ENCODE results near the gene ACTR3C. TPM values are rescaled to one million over a fixed set of nuclear protein-coding genes. Genes with fewer than 3 reads are reported as not detected.
"Not testable (repeated sequence)": the region's sequence is repeated elsewhere in the genome, so short reads cannot be mapped to it uniquely, and the experiment has no call there.

Gene ACTR3C
- total RNA-seq, 2 donors from 2014 or later = 0.92 TPM; not detected in 1

GRCh38 chr7:150278383-150278782, 45.0 kb downstream of the ACTR3C start:
- H3K9ac ChIP-seq (ENCODE audit: extremely low read depth, low read length, poor library complexity, severe bottlenecking); H3K27ac Mint-ChIP-seq; H3K36me3 ChIP-seq (ENCODE audit: control insufficient read depth, insufficient read depth, low read length); H3K4me1 Mint-ChIP-seq; H3K9me3 Mint-ChIP-seq; H3K4me3 ChIP-seq (ENCODE audit: low read length); H3K27ac ChIP-seq (ENCODE audit: low read depth, low read length); H3K9me3 ChIP-seq (ENCODE audit: control insufficient read depth, low read length); H3K27me3 ChIP-seq (ENCODE audit: control insufficient read depth, insufficient read depth, low read length, poor library complexity, severe bottlenecking); H3K4me3 Mint-ChIP-seq; H3K4me1 ChIP-seq (ENCODE audit: control insufficient read depth, insufficient read depth, low read length); H3K36me3 Mint-ChIP-seq (ENCODE audit: low read depth): not testable (repeated sequence)
- H3K27me3 Mint-ChIP-seq (ENCODE audit: insufficient read depth) = peaks cover 16% of the 10 kb centered on the region
- 86 to 100% methylated on average over 2 to 11 of the region's 11 CpGs for WGBS, 2 experiments (ENCODE audit: insufficient coverage in 1 of 2, insufficient read length in 1 of 2)
- peak; percentile 31 for DNase-seq

DNA sequence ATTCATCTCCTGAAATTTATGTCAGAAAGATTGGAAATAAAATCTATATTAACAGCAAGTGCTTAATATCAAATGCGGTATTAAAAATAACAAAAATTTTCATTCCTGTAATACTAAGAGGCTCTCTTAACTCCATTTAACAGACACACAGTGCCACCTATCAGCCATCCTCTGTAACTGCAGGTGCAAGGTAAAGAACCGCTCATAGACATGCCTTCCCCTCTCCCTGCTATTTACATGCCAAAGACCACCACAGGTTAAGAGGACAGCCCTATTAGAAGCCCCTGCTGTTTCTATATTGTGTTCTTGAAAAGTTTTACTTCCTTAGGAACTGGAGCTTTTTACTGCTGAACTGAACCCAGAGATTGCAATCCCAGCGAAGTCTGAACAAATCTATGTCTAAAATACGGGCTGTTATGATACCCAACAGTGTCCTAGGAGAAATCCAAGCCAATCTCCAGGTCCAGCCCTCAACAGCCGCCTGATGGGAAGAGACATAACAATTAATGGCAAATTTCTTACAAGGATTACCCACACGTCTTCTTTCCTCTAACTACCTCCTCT, 47.1 kb downstream of the ACTR3C start:
- not testable (repeated sequence) for H3K4me1 ChIP-seq (ENCODE audit: control insufficient read depth, insufficient read depth, low read length); H3K4me1 Mint-ChIP-seq; H3K4me3 ChIP-seq (ENCODE audit: low read length); H3K9me3 Mint-ChIP-seq; H3K9ac ChIP-seq (ENCODE audit: extremely low read depth, low read length, poor library complexity, severe bottlenecking); H3K4me3 Mint-ChIP-seq; H3K27me3 ChIP-seq (ENCODE audit: control insufficient read depth, insufficient read depth, low read length, poor library complexity, severe bottlenecking); H3K36me3 ChIP-seq (ENCODE audit: control insufficient read depth, insufficient read depth, low read length); H3K27ac Mint-ChIP-seq; H3K36me3 Mint-ChIP-seq (ENCODE audit: low read depth); H3K27ac ChIP-seq (ENCODE audit: low read depth, low read length); H3K9me3 ChIP-seq (ENCODE audit: control insufficient read depth, low read length)
- TF ChIP-seq, protein P1, sequence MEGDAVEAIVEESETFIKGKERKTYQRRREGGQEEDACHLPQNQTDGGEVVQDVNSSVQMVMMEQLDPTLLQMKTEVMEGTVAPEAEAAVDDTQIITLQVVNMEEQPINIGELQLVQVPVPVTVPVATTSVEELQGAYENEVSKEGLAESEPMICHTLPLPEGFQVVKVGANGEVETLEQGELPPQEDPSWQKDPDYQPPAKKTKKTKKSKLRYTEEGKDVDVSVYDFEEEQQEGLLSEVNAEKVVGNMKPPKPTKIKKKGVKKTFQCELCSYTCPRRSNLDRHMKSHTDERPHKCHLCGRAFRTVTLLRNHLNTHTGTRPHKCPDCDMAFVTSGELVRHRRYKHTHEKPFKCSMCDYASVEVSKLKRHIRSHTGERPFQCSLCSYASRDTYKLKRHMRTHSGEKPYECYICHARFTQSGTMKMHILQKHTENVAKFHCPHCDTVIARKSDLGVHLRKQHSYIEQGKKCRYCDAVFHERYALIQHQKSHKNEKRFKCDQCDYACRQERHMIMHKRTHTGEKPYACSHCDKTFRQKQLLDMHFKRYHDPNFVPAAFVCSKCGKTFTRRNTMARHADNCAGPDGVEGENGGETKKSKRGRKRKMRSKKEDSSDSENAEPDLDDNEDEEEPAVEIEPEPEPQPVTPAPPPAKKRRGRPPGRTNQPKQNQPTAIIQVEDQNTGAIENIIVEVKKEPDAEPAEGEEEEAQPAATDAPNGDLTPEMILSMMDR (conservative IDR thresholded peaks at IDR 0.05) = peak; percentile 87
- WGBS, 2 experiments (ENCODE audit: insufficient coverage in 1 of 2, insufficient read length in 1 of 2) = 47 to 50% methylated on average over 2 to 5 of the region's 6 CpGs
- peak; percentile 69 for DNase-seq
- H3K27me3 Mint-ChIP-seq (ENCODE audit: insufficient read depth) = peaks cover 16% of the 10 kb centered on the region

DNA sequence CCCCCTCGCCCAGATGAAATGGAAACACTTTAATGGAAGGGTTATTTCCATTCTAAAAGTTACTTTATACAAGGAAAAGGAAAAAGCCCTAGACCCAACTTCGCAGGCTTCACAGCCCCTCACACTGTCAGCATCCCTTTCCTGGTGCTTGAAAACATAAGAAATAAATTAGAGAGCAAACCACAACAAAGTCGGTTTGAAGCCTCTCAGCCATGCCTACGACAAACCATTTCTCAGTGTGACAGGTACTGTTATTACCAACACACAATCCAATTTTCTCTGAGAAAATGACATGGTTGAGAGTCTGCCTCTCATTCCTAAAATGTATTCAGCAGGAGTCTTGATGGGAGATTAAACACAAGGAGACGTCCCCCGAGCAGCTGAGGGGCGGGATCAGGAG, 51.4 kb downstream of the ACTR3C start:
- H3K27ac ChIP-seq (ENCODE audit: low read depth, low read length); H3K4me3 ChIP-seq (ENCODE audit: low read length); H3K36me3 Mint-ChIP-seq (ENCODE audit: low read depth); H3K9me3 Mint-ChIP-seq; H3K9me3 ChIP-seq (ENCODE audit: control insufficient read depth, low read length); H3K9ac ChIP-seq (ENCODE audit: extremely low read depth, low read length, poor library complexity, severe bottlenecking); DNase-seq; H3K4me1 ChIP-seq (ENCODE audit: control insufficient read depth, insufficient read depth, low read length); H3K36me3 ChIP-seq (ENCODE audit: control insufficient read depth, insufficient read depth, low read length); H3K27me3 ChIP-seq (ENCODE audit: control insufficient read depth, insufficient read depth, low read length, poor library complexity, severe bottlenecking); H3K27ac Mint-ChIP-seq; H3K27me3 Mint-ChIP-seq (ENCODE audit: insufficient read depth); H3K4me3 Mint-ChIP-seq; H3K4me1 Mint-ChIP-seq: not testable (repeated sequence)
- WGBS, 2 experiments (ENCODE audit: insufficient coverage in 1 of 2, insufficient read length in 1 of 2) = 100% methylated on average over 5 of the region's 7 CpGs; no CpG with 5 or more reads in 1 of the 2 experiments

DNA sequence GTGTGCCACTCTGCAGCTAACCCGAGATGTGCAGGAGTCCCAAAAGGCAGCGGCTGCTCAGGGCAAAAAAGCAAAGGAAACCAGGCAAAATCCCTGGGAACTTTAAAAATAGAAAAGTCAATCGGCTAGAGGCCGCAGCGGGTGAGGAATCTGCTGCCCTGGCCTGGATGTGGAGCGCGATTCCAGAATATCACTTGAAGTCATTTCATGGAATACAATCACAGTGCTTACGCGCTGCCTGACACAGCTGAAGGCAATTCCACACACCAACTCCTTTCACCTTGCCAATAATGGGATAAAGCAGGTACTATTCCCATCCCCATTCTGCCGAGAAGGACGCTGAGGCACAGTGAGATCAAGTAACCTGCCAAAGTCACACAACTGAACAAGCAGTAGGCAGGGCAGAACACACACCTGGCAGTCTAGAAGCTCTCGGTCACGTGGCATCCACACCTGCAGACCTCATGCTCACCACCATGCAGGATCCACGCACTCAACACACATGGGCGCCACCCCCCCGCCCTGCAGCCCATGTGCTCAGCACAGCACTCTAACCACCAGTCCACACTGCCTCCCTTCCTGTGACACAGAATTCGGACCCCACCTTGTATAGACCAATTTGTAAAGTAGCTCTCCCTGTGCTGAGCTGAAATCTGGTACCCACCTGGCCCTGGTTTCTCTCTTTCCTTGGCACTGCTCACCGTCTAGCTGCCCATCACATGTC, 53.1 kb downstream of the ACTR3C start:
- not testable (repeated sequence) for H3K4me3 Mint-ChIP-seq, H3K4me1 Mint-ChIP-seq
- 83% methylated on average over 2 of the region's 18 CpGs; no CpG with 5 or more reads in 1 of the 2 experiments for WGBS, 2 experiments (ENCODE audit: insufficient coverage in 1 of 2, insufficient read length in 1 of 2)

GRCh38 chr7:150268798-150269197, 54.5 kb downstream of the ACTR3C start:
- H3K4me3 Mint-ChIP-seq; H3K27ac Mint-ChIP-seq; DNase-seq; H3K4me1 Mint-ChIP-seq; H3K9ac ChIP-seq (ENCODE audit: extremely low read depth, low read length, poor library complexity, severe bottlenecking); H3K9me3 Mint-ChIP-seq; H3K27ac ChIP-seq (ENCODE audit: low read depth, low read length); H3K27me3 Mint-ChIP-seq (ENCODE audit: insufficient read depth); H3K4me3 ChIP-seq (ENCODE audit: low read length); H3K9me3 ChIP-seq (ENCODE audit: control insufficient read depth, low read length); H3K36me3 Mint-ChIP-seq (ENCODE audit: low read depth); H3K36me3 ChIP-seq (ENCODE audit: control insufficient read depth, insufficient read depth, low read length); H3K27me3 ChIP-seq (ENCODE audit: control insufficient read depth, insufficient read depth, low read length, poor library complexity, severe bottlenecking); H3K4me1 ChIP-seq (ENCODE audit: control insufficient read depth, insufficient read depth, low read length): not testable (repeated sequence)
- no CpG with 5 or more reads among the region's 17 CpGs for WGBS, 2 experiments (ENCODE audit: insufficient coverage in 1 of 2, insufficient read length in 1 of 2)

More for the DNA sequence above, 53.1 kb downstream of the ACTR3C start:
- H3K36me3 Mint-ChIP-seq (ENCODE audit: low read depth); H3K27me3 Mint-ChIP-seq (ENCODE audit: insufficient read depth); H3K4me3 ChIP-seq (ENCODE audit: low read length); H3K9me3 ChIP-seq (ENCODE audit: control insufficient read depth, low read length); H3K27me3 ChIP-seq (ENCODE audit: control insufficient read depth, insufficient read depth, low read length, poor library complexity, severe bottlenecking); H3K9me3 Mint-ChIP-seq; H3K27ac Mint-ChIP-seq; H3K27ac ChIP-seq (ENCODE audit: low read depth, low read length); H3K36me3 ChIP-seq (ENCODE audit: control insufficient read depth, insufficient read depth, low read length); H3K9ac ChIP-seq (ENCODE audit: extremely low read depth, low read length, poor library complexity, severe bottlenecking); DNase-seq; H3K4me1 ChIP-seq (ENCODE audit: control insufficient read depth, insufficient read depth, low read length): not testable (repeated sequence)

GRCh38 chr7:150268287-150268686, 55.1 kb downstream of the ACTR3C start:
- not testable (repeated sequence) for H3K27ac Mint-ChIP-seq; H3K27me3 ChIP-seq (ENCODE audit: control insufficient read depth, insufficient read depth, low read length, poor library complexity, severe bottlenecking); DNase-seq; H3K9me3 Mint-ChIP-seq; H3K4me1 Mint-ChIP-seq; H3K4me3 ChIP-seq (ENCODE audit: low read length); H3K36me3 ChIP-seq (ENCODE audit: control insufficient read depth, insufficient read depth, low read length); H3K4me3 Mint-ChIP-seq; H3K4me1 ChIP-seq (ENCODE audit: control insufficient read depth, insufficient read depth, low read length); H3K27ac ChIP-seq (ENCODE audit: low read depth, low read length); H3K36me3 Mint-ChIP-seq (ENCODE audit: low read depth); H3K9me3 ChIP-seq (ENCODE audit: control insufficient read depth, low read length); H3K27me3 Mint-ChIP-seq (ENCODE audit: insufficient read depth); H3K9ac ChIP-seq (ENCODE audit: extremely low read depth, low read length, poor library complexity, severe bottlenecking)
- 100% methylated on average over 1 of the region's 8 CpGs; no CpG with 5 or more reads in 1 of the 2 experiments for WGBS, 2 experiments (ENCODE audit: insufficient coverage in 1 of 2, insufficient read length in 1 of 2)

Data from endodermal cell (in vitro differentiated cells).